K562 (cell line): ENCODE measurements around the gene BCL2L1. TPM values are rescaled to one million over a fixed set of nuclear protein-coding genes. Genes with fewer than 3 reads are reported as not detected.
A peak's percentile ranks its signal among the peaks of the same experiment; 100 is the strongest.

Experiments used
- E2F3 ChIP-seq: fragments of 250-450 bp; sonication (Bioruptor Pico); IDR thresholded peaks from 2 replicates; pipeline ENCODE4 v1.4.0; 2020; ENCODE audit warnings: mild to moderate bottlenecking
- ELF4 ChIP-seq: fragments of 450-650 bp; formaldehyde crosslinking; IDR thresholded peaks from 2 replicates; pipeline ENCODE4 v1.4.0; 2022; ENCODE audit warnings: missing genetic modification characterization
- GATAD2A ChIP-seq: fragments of 450-650 bp; IDR thresholded peaks from 2 replicates; pipeline ENCODE4 v1.6.1; 2017
- KDM4B ChIP-seq, 2 experiments: fragments of 450-650 bp in 1 of 2; sonication (generic) in 1 of 2; IDR thresholded peaks; 2 replicates each; pipeline ENCODE4 v1.6.1; 2016 to 2017; ENCODE audit warnings: borderline replicate concordance in 2 of 2, antibody characterized with exemption in 1 of 2, low read depth in 1 of 2, mild to moderate bottlenecking in 1 of 2
- NBN ChIP-seq: fragments of 450-650 bp; IDR thresholded peaks from 2 replicates; pipeline ENCODE4 v1.6.1; 2016; ENCODE audit warnings: low read depth, mild to moderate bottlenecking
- POLR2A ChIP-seq: fragments of 450-650 bp; conservative IDR thresholded peaks from 2 replicates; pipeline ENCODE4 v1.6.1; 2016
- RBBP5 ChIP-seq: fragments of 200-600 bp; sonication (generic); IDR thresholded peaks from 2 replicates; pipeline ENCODE4 v1.6.1; 2012; ENCODE audit warnings: borderline replicate concordance, mild to moderate bottlenecking, low read length, control low read depth, inconsistent platforms; ENCODE audit not compliant: insufficient read depth, poor library complexity, severe bottlenecking
- SOX6 ChIP-seq: fragments of 450-650 bp; IDR thresholded peaks from 2 replicates; pipeline ENCODE4 v1.6.1; 2014; ENCODE audit warnings: mild to moderate bottlenecking
- SP1 ChIP-seq: sonication (generic); formaldehyde crosslinking; IDR thresholded peaks from 2 replicates; pipeline ENCODE4 v1.8.1; 2022; ENCODE audit warnings: mild to moderate bottlenecking, missing genetic modification reagents
- TEAD1 ChIP-seq, 2 experiments: fragments of 450-650 bp in 1 of 2; sonication (generic) in 1 of 2; formaldehyde crosslinking; IDR thresholded peaks; 2 replicates each; pipeline versions ENCODE4 v1.4.0 to v1.8.0; 2020 to 2022; ENCODE audit warnings: mild to moderate bottlenecking in 2 of 2, missing genetic modification reagents in 1 of 2
- ZNF668 ChIP-seq: fragments of 250-450 bp; sonication (Bioruptor Pico); IDR thresholded peaks from 2 replicates; pipeline ENCODE4 v1.8.0; 2022; ENCODE audit warnings: mild to moderate bottlenecking, inconsistent platforms
- polyA plus RNA-seq, 8 experiments: library from polyadenylated mRNA; depleted of rRNA in 4 of 8; stranded (reverse) in 5 of 8; unstranded in 3 of 8; fragments of >200 nt; fragmentation: Nextera tagmentation in 2 of 8; fragmentation: Illumina TruSeq in 1 of 8; extraction: Ambion mirVana in 2 of 8; extraction: Trizol in 1 of 8; gene quantifications; 2 replicates each; pipeline versions ENCODE4 v1.2.1 to v1.2.3, GENCODE V29; 2011 to 2014; ENCODE audit warnings: inconsistent platforms in 1 of 8, missing spikeins in 1 of 8
- total RNA-seq, 7 experiments: library from RNA; depleted of rRNA in 6 of 7; stranded (reverse); fragments of >200 nt in 6 of 7; fragmentation: Illumina TruSeq in 2 of 7; extraction: Trizol in 2 of 7; gene quantifications; 2 replicates each; pipeline versions ENCODE4 v1.2.1 to v1.2.3, GENCODE V29; 2011 to 2021; ENCODE audit warnings: low replicate concordance in 1 of 7
- TF ChIP-seq, protein P1 (sequence below): fragments of 200-800 bp; sonication (Bioruptor generic); IDR thresholded peaks from 2 replicates; pipeline ENCODE4 v1.6.1; 2017; ENCODE audit warnings: missing genetic modification characterization, missing compliant biosample characterization
- TF ChIP-seq, protein P2 (sequence below), 2 experiments: fragments of 450-650 bp; conservative IDR thresholded peaks; 2 replicates each; pipeline ENCODE4 v1.6.1; 2017; ENCODE audit warnings: mild to moderate bottlenecking in 2 of 2, moderate library complexity in 2 of 2
- TF ChIP-seq, protein P3 (sequence below), 2 experiments: IDR thresholded peaks; 2 replicates each; pipeline ENCODE4 v1.6.1; 2012; ENCODE audit warnings: improper control_type of control experiment in 2 of 2, low read depth in 2 of 2, low read length in 2 of 2, borderline replicate concordance in 1 of 2
- TF ChIP-seq, protein P4 (sequence below): IDR thresholded peaks from 2 replicates; pipeline ENCODE4 v1.6.1; 2011; ENCODE audit warnings: borderline replicate concordance, low read depth, mild to moderate bottlenecking, moderate library complexity, low read length; ENCODE audit not compliant: insufficient read depth, poor library complexity, severe bottlenecking

Gene BCL2L1
- total and polyA plus RNA-seq, 9 of the 15 experiments (the other 6 are each of a cell fraction or from before 2014, with no cell fraction given), result 3.3 to 182 (median 120) TPM

DNA sequence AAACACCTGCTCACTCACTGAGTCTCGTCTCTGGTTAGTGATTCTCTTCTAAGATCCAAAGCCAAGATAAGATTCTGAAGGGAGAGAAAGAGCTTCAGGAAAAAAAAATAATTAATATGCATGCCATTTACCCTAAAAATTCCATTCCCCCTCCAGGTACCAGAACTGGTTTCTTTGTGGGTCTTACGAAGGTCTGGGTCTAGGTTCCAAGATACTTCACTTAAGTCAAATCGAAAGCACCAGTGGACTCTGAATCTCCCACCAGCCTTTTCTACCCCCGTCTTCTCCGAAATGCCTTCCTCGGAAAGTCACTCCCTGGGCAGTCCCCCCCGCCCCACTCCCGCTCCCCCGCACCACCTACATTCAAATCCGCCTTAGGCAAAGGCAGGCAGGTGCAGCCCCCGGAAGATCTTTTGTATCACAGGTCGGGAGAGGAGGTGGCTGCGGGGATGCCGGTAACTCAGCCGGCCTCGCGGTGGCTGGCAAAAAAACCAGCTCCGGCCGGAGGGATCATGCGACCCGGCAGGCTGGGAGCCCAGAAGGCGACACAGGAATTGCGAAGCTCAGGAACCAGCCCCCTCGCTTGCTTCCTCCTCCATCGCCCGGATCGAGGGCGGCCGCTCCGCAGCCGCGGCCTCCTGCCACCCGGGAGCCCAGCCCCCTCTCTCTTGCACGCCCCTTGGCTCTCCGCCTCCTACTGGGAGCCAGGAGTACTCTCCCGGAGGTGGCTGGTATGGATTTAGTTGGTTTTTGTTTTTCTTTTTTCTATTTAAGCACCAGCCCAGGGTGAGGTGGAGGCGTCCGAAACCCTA is at the start of gene BCL2L1 (continued):
- TF ChIP-seq, protein P1, sequence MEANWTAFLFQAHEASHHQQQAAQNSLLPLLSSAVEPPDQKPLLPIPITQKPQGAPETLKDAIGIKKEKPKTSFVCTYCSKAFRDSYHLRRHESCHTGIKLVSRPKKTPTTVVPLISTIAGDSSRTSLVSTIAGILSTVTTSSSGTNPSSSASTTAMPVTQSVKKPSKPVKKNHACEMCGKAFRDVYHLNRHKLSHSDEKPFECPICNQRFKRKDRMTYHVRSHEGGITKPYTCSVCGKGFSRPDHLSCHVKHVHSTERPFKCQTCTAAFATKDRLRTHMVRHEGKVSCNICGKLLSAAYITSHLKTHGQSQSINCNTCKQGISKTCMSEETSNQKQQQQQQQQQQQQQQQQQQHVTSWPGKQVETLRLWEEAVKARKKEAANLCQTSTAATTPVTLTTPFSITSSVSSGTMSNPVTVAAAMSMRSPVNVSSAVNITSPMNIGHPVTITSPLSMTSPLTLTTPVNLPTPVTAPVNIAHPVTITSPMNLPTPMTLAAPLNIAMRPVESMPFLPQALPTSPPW (CRISPR knock-in tag), result peak; percentile 69; the same call in 1 of the 2 replicates
- TF ChIP-seq E2F3 (0 out of 2 replicates have a peak, but pooled peaks have one; percentile 18), TEAD1 (CRISPR knock-in tag; IDR thresholded peaks at IDR 0.05) (peak in 1 of 2 experiments; percentile 42; a peak in 1 of 4 replicates), ZNF668 (CRISPR knock-in tag) (no peak), GATAD2A (0 out of 2 replicates have a peak, but pooled peaks have one; percentile 60), KDM4B (IDR thresholded peaks at IDR 0.05; ENCODE audit: borderline replicate concordance in 2 of 2, low read depth in 1 of 2) (peak in 1 of 2 experiments; percentile 46; a peak in 1 of 4 replicates), POLR2A (peak; percentile 63; the same call in 1 of the 2 replicates), RBBP5 (peak; percentile 82), NBN (0 out of 2 replicates have a peak, but pooled peaks have one; percentile 18), SP1 (CRISPR knock-in tag) (peak; percentile 31; the same call in 1 of the 2 replicates), ELF4 (CRISPR knock-in tag) (0 out of 2 replicates have a peak, but pooled peaks have one; percentile 18), SOX6 (0 out of 2 replicates have a peak, but pooled peaks have one; percentile 14)
- TF ChIP-seq, protein P2, sequence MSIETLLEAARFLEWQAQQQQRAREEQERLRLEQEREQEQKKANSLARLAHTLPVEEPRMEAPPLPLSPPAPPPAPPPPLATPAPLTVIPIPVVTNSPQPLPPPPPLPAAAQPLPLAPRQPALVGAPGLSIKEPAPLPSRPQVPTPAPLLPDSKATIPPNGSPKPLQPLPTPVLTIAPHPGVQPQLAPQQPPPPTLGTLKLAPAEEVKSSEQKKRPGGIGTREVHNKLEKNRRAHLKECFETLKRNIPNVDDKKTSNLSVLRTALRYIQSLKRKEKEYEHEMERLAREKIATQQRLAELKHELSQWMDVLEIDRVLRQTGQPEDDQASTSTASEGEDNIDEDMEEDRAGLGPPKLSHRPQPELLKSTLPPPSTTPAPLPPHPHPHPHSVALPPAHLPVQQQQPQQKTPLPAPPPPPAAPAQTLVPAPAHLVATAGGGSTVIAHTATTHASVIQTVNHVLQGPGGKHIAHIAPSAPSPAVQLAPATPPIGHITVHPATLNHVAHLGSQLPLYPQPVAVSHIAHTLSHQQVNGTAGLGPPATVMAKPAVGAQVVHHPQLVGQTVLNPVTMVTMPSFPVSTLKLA (conservative IDR thresholded peaks at IDR 0.05), result peak; percentile 38 to 66; a peak in 1 of 4 replicates
- TF ChIP-seq, protein P3, sequence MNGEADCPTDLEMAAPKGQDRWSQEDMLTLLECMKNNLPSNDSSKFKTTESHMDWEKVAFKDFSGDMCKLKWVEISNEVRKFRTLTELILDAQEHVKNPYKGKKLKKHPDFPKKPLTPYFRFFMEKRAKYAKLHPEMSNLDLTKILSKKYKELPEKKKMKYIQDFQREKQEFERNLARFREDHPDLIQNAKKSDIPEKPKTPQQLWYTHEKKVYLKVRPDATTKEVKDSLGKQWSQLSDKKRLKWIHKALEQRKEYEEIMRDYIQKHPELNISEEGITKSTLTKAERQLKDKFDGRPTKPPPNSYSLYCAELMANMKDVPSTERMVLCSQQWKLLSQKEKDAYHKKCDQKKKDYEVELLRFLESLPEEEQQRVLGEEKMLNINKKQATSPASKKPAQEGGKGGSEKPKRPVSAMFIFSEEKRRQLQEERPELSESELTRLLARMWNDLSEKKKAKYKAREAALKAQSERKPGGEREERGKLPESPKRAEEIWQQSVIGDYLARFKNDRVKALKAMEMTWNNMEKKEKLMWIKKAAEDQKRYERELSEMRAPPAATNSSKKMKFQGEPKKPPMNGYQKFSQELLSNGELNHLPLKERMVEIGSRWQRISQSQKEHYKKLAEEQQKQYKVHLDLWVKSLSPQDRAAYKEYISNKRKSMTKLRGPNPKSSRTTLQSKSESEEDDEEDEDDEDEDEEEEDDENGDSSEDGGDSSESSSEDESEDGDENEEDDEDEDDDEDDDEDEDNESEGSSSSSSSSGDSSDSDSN (IDR thresholded peaks at IDR 0.05; ENCODE audit: borderline replicate concordance in 1 of 2, low read depth in 2 of 2, low read length in 2 of 2), result peak in 1 of 2 experiments; percentile 98; a peak in 2 of 4 replicates
- TF ChIP-seq, protein P4, sequence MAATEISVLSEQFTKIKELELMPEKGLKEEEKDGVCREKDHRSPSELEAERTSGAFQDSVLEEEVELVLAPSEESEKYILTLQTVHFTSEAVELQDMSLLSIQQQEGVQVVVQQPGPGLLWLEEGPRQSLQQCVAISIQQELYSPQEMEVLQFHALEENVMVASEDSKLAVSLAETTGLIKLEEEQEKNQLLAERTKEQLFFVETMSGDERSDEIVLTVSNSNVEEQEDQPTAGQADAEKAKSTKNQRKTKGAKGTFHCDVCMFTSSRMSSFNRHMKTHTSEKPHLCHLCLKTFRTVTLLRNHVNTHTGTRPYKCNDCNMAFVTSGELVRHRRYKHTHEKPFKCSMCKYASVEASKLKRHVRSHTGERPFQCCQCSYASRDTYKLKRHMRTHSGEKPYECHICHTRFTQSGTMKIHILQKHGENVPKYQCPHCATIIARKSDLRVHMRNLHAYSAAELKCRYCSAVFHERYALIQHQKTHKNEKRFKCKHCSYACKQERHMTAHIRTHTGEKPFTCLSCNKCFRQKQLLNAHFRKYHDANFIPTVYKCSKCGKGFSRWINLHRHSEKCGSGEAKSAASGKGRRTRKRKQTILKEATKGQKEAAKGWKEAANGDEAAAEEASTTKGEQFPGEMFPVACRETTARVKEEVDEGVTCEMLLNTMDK, result peak; percentile 86
